ENCODE data around the gene AK8.
"Not testable (repeated sequence)": the region's sequence is repeated elsewhere in the genome, so short reads cannot be mapped to it uniquely, and the experiment has no call there.

AK8 gene

GRCh38 chr9:132797861-132798659 is 80.0 kb downstream of the AK8 start:
- DNase-seq (ENCODE audit: low spot score), result peak; percentile 36

DNA sequence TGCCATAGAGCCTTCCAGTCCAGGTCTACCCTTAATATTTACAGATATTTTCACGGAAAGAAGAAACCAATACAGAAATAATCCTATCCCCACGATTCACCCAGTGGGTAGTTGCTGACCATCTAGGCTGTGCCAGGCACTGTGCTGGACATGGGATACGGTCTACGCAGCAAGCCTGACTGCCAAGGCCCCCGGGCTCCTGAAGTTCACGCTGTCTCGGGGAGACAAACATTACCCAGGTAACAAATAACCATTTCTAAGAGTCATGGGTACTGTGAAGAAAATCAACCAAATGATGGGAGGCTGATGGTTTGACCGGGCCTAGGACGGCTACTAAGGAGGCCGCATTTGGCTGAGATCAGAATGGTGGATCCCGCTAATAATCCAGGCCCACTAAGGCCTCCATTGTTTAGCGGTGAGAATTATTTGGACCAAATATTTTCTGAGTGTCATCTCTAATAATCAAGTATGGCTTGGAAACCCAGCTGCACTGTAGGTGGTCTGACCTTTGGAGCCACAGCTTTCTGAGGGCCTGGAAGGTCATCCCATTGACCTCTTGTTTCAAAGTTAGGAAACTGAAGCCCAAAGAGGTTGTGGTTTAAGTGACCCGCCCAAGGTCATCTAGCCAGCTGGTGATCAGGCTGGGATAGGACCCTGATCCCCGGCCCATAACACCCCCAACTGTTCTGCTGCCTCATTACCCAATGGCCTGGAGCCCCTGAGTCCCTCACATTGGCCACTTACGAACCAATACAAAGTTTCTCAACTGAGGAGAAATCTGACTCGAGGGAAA is 82.4 kb downstream of the AK8 start:
- DNase-seq (ENCODE audit: low spot score), result peak; percentile 37

GRCh38 chr9:132794730-132795380 is 83.2 kb downstream of the AK8 start:
- peak; percentile 37 for DNase-seq (ENCODE audit: low spot score)

GRCh38 chr9:132793606-132794580 is 84.2 kb downstream of the AK8 start:
- DNase-seq (ENCODE audit: low spot score), result peak; percentile 21

DNA sequence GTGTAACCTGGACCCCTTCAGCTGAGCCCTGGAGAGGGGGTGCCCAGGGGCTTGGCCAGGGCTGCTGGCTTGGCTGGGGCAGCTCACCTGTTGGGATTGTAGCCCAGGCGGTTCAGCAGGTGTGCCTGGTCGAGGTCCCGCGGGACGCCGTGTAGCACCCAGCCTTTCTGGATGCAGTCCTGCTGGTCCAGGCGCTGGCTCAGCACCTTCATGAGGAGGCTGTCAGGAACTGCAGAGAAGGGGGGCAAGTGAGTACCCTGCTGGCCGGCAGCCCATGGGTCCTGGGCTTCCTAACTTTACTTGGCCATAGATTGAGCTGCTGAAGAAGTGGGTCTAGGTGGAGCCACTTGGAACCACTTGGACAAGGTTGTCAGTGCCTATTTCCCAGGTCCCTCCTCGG is 85.5 kb downstream of the AK8 start:
- DNase-seq (ENCODE audit: low spot score), result no peak

DNA sequence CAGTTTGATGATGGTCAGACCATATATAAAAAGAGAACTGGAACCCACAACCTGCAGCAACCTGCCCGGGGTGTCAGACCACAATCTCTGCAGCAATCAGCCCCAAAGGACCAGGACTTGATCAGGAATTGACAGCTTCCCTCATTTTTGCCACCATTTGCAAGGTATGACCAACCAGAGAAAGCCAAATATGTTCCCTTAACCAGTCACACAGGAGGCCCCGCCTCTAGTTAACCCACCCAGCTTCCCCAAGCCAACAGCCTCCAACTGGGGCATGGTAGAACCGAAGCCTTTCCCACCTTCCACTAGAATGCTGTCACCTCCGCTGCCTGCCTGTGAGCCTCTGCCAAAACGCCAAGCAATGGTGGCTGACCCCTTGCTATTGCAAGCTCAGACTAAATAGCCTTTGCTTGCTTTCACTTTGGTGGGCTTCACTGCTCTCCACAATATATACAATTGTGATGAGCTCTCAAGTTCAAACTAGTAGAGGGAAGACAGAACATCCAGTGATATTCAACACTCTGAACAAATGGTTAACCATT is 86.3 kb downstream of the AK8 start:
- no peak for DNase-seq (ENCODE audit: low spot score)

DNA sequence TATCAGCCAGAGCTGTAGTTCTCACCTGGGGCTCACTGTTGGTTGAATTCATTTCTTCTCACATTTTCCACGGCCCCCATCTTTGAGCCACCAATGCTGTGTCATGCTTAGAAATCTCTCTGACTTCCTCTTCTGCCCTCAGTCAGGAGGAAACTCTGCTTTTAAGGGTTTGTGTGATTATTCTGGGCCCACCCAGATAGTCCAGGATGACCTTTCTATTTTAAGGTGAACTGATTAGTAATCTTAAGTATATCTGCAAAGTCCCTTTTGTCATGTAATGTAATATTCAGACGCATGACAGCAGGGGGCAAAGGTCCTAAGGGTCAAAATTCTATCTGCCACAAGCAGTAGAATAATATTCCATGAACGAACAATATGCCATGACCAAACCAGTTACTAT is 88.4 kb downstream of the AK8 start:
- DNase-seq (ENCODE audit: low spot score), result no peak

DNA sequence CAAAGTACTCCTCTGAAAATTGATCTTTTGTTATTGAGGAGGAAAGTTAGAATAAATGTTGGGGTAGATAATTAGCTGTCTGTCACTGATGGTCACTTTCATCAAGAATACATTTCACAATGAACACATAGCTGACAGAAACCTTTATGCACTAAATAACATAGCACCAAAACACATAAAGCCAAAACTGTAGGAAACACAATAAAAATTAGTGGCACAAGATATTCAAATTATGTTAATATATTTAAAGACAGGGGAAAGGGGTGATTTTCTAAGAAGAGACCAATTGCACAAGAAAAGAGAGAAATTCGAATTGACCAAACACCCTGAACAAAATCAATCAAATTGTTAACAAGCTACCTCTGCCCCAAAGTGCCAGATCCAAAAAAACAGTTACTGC is 89.7 kb downstream of the AK8 start:
- DNase-seq (ENCODE audit: low spot score), result no peak

GRCh38 chr9:132787748-132788159 is 90.3 kb downstream of the AK8 start:
- DNase-seq (ENCODE audit: low spot score), result no peak

- no peak for DNase-seq (ENCODE audit: low spot score)
Measured at GRCh38 chr9:132784286-132784830, 93.7 kb downstream of the AK8 start.

- DNase-seq (ENCODE audit: low spot score), result no peak
Measured at GRCh38 chr9:132783006-132783405, 95.1 kb downstream of the AK8 start.

- DNase-seq (ENCODE audit: low spot score), result no peak
Measured at GRCh38 chr9:132782037-132782436, 96.0 kb downstream of the AK8 start.

DNA sequence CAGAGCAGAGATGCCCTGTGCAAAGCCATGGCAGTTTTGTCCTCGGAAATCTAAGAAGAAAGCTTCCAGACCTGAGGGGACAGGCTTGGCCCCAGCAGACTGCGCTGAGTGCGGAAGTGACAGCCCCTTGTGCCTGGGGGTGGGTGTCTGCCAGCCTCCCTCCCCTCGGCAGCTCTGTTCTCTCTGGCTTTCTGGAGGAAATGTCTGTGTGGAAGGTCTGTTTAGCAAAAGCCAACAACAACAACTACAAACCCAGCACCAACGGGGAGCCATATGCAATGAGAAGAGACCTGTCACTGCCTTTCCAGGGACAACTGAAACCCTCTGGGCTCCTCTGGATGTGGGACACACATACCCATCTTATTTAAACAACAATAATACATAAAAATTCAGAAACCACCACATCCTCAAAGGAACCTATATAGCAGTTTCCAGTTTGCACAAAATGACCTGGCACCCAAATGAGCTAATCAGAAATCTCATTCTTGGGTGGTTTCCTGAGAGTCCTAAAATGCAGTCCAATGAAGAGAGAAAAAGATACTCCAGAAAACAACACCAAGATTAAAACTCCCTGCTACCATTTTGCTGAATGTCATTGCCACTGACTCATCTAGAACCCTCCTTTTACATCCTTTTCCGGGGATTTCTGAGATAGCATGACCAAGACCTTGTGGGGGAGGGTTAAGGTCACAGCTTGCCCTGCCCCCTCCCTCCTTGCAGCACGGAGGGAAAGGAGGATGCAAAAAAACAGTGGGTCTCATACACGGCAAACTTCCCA is 97.7 kb downstream of the AK8 start:
- DNase-seq (ENCODE audit: low spot score), result no peak

DNA sequence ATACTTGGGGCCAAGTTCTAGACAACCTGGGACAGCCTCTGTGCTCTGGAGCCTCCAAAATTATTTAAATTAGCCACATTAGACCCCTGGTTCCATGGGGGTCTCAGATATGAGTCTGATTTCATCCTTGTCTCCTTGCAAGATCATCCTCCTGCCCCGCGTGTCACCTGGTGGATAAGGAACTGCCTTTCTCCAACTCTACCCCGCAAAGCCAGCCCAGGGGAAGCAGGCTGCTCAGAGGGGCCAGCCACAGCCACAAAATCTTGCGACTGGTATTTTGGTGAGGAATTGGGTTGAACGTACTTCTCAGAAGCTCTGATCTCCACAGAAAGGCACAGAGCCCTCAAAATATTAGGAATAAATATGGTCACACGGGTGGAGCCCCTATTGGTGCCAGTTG is 101.2 kb downstream of the AK8 start:
- no peak for DNase-seq (ENCODE audit: low spot score)

- peak; percentile 43 for DNase-seq (ENCODE audit: low spot score)
Measured at GRCh38 chr9:132776268-132776667, 101.8 kb downstream of the AK8 start.

DNA sequence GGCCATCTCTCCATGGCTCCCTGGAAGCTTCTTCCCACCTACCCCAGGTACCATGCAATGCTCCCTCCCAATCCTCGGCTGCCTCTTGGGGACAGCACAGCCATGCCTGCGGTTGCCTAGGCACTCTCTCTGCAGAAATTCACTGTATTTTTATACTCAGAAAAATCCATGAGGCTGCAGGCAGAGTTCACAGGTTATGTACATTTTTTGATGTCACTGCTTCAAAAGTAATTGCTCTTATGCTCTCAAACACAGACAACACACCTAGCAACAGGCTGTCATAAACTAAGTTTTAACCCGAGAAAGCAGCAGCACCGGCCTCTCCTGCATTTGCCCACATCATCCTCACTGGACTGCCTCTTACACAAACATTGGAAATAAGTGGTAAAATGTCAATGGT is 102.4 kb downstream of the AK8 start:
- no peak for DNase-seq (ENCODE audit: low spot score)

GRCh38 chr9:132774886-132775285 is 103.2 kb downstream of the AK8 start:
- no peak for DNase-seq (ENCODE audit: low spot score)

- DNase-seq (ENCODE audit: low spot score), result peak; percentile 32
Measured at GRCh38 chr9:132773764-132774339, 104.2 kb downstream of the AK8 start.

DNA sequence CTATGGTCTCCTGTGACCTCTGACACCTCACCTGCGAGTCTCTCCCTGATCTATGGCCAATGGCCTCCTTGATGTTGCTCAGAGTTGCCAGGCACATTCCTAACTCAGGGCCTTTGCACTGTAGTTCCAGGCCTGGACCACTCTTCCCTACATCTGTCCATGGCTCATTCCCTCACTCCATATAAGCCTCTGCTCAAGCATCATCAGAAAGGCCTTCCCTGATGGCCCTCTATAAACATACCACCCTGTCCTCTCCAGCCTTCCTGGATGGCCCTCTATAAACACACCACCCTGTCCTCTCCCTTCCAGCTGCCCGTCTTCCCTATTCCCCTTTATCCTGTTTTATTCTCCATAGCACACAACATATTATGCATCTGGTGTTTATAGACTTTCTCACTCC is 105.0 kb downstream of the AK8 start:
- DNase-seq (ENCODE audit: low spot score), result no peak

- not testable (repeated sequence) for DNase-seq (ENCODE audit: low spot score)
Measured at GRCh38 chr9:132771752-132772151, 106.3 kb downstream of the AK8 start.

Data from ecto neural progenitor cell (in vitro differentiated cells).